RWPE1 (cell line): ENCODE results near the gene FES.
A peak's percentile ranks its signal among the peaks of the same experiment; 100 is the strongest.

ENCODE experiments used
- CTCF ChIA-PET: fragments of 350-600 bp; sonication (Branson Sonifier 250); formaldehyde crosslinking; extraction: SDS; loops from one replicate; lab custom pipeline; 2021; lab: Yijun Ruan, JAX
- POLR2A ChIA-PET: fragments of 400-600 bp; formaldehyde crosslinking; extraction: SDS; loops from one replicate; lab custom pipeline; 2020; ENCODE audit warnings: antibody characterized with exemption; ENCODE audit not compliant: low non-redundant PET; lab: Yijun Ruan, JAX
- DNase-seq: peaks from one replicate; pipeline ENCODE4 v3.0.0; 2012; ENCODE audit warnings: low spot score
- H3K27ac ChIP-seq: fragments of 450-650 bp; 2 replicates; pipeline ENCODE4 v1.5.1; 2017
- TF ChIP-seq, protein P1 (sequence below): fragments of 450-650 bp; conservative IDR thresholded peaks from 2 replicates; pipeline ENCODE4 v1.5.1; 2017; ENCODE audit warnings: low read depth, mild to moderate bottlenecking

The FES gene

DNA sequence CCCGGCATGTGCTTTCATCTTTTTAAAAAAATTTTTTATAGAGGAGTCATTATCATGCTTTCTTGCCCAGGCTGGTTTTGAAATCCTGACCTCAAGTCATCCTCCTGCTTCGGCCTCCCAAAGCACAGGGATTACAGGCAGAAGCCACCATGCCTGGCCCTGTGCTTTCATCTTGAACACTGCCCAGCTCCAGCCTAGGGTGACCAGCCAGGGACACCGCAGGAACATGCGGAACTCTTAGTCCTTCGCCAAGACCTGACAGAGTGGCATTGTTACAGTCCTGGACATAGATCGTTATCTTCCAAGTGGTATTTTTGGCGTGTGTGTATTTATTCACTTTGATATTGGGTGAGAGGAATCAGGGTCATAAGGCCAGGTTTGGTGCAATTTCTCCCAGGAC lies 23.9 kb upstream of the FES start:
- no peak for DNase-seq
- no peak overlapping the region for H3K27ac ChIP-seq
- ChIA-PET POLR2A (interaction anchor here (1.0 kb wide), 1 partner anchor 10 kb away, joined by 3 read pairs; no protein-coding TSS in a partner anchor), CTCF (interaction anchor here (0.6 kb wide), 1 partner anchor 26 kb away, joined by 4 read pairs; no protein-coding TSS in a partner anchor)
- TF ChIP-seq, protein P1, sequence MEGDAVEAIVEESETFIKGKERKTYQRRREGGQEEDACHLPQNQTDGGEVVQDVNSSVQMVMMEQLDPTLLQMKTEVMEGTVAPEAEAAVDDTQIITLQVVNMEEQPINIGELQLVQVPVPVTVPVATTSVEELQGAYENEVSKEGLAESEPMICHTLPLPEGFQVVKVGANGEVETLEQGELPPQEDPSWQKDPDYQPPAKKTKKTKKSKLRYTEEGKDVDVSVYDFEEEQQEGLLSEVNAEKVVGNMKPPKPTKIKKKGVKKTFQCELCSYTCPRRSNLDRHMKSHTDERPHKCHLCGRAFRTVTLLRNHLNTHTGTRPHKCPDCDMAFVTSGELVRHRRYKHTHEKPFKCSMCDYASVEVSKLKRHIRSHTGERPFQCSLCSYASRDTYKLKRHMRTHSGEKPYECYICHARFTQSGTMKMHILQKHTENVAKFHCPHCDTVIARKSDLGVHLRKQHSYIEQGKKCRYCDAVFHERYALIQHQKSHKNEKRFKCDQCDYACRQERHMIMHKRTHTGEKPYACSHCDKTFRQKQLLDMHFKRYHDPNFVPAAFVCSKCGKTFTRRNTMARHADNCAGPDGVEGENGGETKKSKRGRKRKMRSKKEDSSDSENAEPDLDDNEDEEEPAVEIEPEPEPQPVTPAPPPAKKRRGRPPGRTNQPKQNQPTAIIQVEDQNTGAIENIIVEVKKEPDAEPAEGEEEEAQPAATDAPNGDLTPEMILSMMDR = no peak

- H3K27ac ChIP-seq = no peak overlapping the region
- peak; percentile 73 for DNase-seq
- ChIA-PET POLR2A (no interaction called here), CTCF (no interaction called here)
- TF ChIP-seq, protein P1 = no peak
Measured at GRCh38 chr15:90860942-90861675, 23.2 kb upstream of the FES start.

GRCh38 chr15:90862487-90862886 lies 21.8 kb upstream of the FES start:
- DNase-seq = no peak
- POLR2A ChIA-PET = no interaction called here
- TF ChIP-seq, protein P1 = no peak
- peak overlapping the region; percentile 59 for H3K27ac ChIP-seq
- CTCF ChIA-PET = interaction anchor here (0.7 kb wide), 1 partner anchor 12 kb away, joined by 4 read pairs; no protein-coding TSS in a partner anchor

- ChIA-PET CTCF (interaction anchor here (0.6 kb wide), 1 partner anchor 169 kb away, joined by 4 read pairs; no protein-coding TSS in a partner anchor), POLR2A (no interaction called here)
- DNase-seq = no peak
- H3K27ac ChIP-seq = peak overlapping the region; percentile 59
- TF ChIP-seq, protein P1 = no peak
Measured at GRCh38 chr15:90862964-90863778, 21.1 kb upstream of the FES start.

DNA sequence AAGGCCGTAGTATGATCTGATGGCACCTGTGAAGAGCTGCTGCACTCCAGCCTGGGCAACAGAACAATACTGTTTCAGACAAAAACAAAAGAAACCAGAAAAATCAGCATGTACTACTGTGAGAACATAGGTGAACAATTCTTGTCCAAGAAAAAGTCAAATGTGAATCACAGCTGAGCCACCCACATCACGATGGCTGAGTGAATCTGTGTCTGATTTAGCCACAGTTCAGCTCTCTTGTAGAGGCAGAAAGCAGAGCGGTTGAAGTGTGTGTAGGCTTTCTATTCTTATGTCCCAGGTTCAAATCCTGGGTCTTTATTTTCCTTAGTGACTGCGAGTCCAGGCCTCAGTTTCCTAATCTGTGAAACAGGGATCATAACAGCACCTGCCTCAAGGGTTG lies 20.3 kb upstream of the FES start:
- peak overlapping the region; percentile 59 for H3K27ac ChIP-seq
- CTCF ChIA-PET = no interaction called here

GRCh38 chr15:90864507-90864906 lies 19.8 kb upstream of the FES start:
- DNase-seq = no peak
- CTCF ChIA-PET = no interaction called here
- peak overlapping the region; percentile 17; the same call in 1 of the 2 replicates for H3K27ac ChIP-seq
- TF ChIP-seq, protein P1 = no peak
- POLR2A ChIA-PET = no interaction called here

More for the DNA sequence above, 20.3 kb upstream of the FES start:
- no peak for DNase-seq
- POLR2A ChIA-PET = no interaction called here
- TF ChIP-seq, protein P1 = no peak
